ENCODE results near the gene DNAJC17. TPM values are rescaled to one million over a fixed set of nuclear protein-coding genes. Genes with fewer than 3 reads are reported as not detected.

The DNAJC17 gene
- total and polyA plus RNA-seq, 2 donors from 2014 or later, result 41.6 to 56.7 TPM

DNA sequence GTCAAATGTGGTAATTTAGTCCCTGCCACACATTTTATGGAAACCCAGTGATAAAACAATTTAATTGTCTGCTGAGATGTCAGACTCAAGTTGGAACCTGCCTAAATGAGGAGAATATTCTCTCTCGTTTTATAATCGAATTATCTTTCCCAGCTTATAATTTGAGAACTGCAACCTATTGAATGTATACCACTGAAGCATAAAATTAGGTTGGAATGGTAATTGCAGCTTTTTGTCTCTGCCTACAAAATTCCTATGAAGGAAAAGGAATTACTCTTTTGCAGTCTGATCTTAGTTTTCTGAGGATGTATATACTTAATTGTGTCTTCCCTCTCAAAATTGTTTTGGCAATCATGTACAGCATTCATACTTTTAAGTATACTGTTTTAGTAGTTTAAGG, 83.4 kb downstream of the DNAJC17 start:
- H3K9ac ChIP-seq (ENCODE audit: low read length in 3 of 3), result no peak overlapping the region
- no peak overlapping the region for H3K27ac ChIP-seq (ENCODE audit: low read depth in 2 of 2, low read length in 2 of 2)
- H3K4me1 ChIP-seq (ENCODE audit: control insufficient read depth in 2 of 3, insufficient read depth in 2 of 3, low read depth in 1 of 3, low read length in 3 of 3), result no peaks in the 10 kb centered on the region
- intact Hi-C loops (cut with DNase I), result no loop called here
- DNase-seq, result no peak
- H3K27me3 ChIP-seq (ENCODE audit: control insufficient read depth, insufficient read depth, low read length), result no peaks in the 10 kb centered on the region
- H3K9me3 ChIP-seq (ENCODE audit: control insufficient read depth in 2 of 3, insufficient read depth in 1 of 3, low read length in 3 of 3), result no peaks in the 10 kb centered on the region
- no peaks in the 10 kb centered on the region for H3K36me3 ChIP-seq (ENCODE audit: control insufficient read depth in 2 of 3, insufficient read depth in 3 of 3, low read length in 3 of 3)
- TF ChIP-seq CTCF (IDR thresholded peaks at IDR 0.05; ENCODE audit: borderline replicate concordance, extremely low read depth, insufficient read depth), result no peak
- H3K4me3 ChIP-seq (ENCODE audit: low read length in 3 of 3), result no peak overlapping the region
- FAIRE-seq, result no peak

DNA sequence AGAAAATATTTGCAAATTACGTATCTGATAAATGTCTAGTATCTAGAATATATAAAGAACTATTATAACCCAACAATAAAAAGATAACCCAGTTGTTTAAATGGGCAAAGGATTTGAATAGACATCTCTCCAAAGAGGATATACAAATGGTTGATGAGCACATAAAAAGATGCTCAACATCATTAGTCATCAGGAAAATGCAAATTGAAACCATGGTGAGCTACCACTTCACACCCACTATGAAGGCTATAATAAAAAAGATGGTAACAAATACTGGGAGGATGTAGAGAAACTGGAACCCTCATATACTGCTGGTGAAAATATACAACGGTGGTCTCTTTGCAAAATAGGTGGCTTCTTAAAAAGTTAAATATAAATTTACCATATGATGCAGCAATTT, 84.3 kb downstream of the DNAJC17 start:
- no peak overlapping the region for H3K9ac ChIP-seq (ENCODE audit: low read length in 3 of 3)
- no peak overlapping the region for H3K4me3 ChIP-seq (ENCODE audit: low read length in 3 of 3)
- H3K27me3 ChIP-seq (ENCODE audit: control insufficient read depth, insufficient read depth, low read length), result no peaks in the 10 kb centered on the region
- intact Hi-C loops (cut with DNase I), result no loop called here
- H3K36me3 ChIP-seq (ENCODE audit: control insufficient read depth in 2 of 3, insufficient read depth in 3 of 3, low read length in 3 of 3), result no peaks in the 10 kb centered on the region
- no peaks in the 10 kb centered on the region for H3K4me1 ChIP-seq (ENCODE audit: control insufficient read depth in 2 of 3, insufficient read depth in 2 of 3, low read depth in 1 of 3, low read length in 3 of 3)
- no peak overlapping the region for H3K27ac ChIP-seq (ENCODE audit: low read depth in 2 of 2, low read length in 2 of 2)
- no peak for FAIRE-seq
- no peaks in the 10 kb centered on the region for H3K9me3 ChIP-seq (ENCODE audit: control insufficient read depth in 2 of 3, insufficient read depth in 1 of 3, low read length in 3 of 3)
- no peak for TF ChIP-seq CTCF (IDR thresholded peaks at IDR 0.05; ENCODE audit: borderline replicate concordance, extremely low read depth, insufficient read depth)
- DNase-seq, result no peak

- FAIRE-seq (no peak), DNase-seq (no peak)
- H3K27me3 ChIP-seq (ENCODE audit: control insufficient read depth, insufficient read depth, low read length), result no peaks in the 10 kb centered on the region
- H3K36me3 ChIP-seq (ENCODE audit: control insufficient read depth in 2 of 3, insufficient read depth in 3 of 3, low read length in 3 of 3), result no peaks in the 10 kb centered on the region
- H3K9me3 ChIP-seq (ENCODE audit: control insufficient read depth in 2 of 3, insufficient read depth in 1 of 3, low read length in 3 of 3), result no peaks in the 10 kb centered on the region
- no peaks in the 10 kb centered on the region for H3K4me1 ChIP-seq (ENCODE audit: control insufficient read depth in 2 of 3, insufficient read depth in 2 of 3, low read depth in 1 of 3, low read length in 3 of 3)
- H3K9ac ChIP-seq (ENCODE audit: low read length in 3 of 3), result no peak overlapping the region
- no peak overlapping the region for H3K4me3 ChIP-seq (ENCODE audit: low read length in 3 of 3)
- intact Hi-C loops (cut with DNase I), result no loop called here
- no peak overlapping the region for H3K27ac ChIP-seq (ENCODE audit: low read depth in 2 of 2, low read length in 2 of 2)
- TF ChIP-seq CTCF (IDR thresholded peaks at IDR 0.05; ENCODE audit: borderline replicate concordance, extremely low read depth, insufficient read depth), result no peak
These were observed 84.9 kb downstream of the DNAJC17 start for GRCh38 chr15:40722354-40722753.

- FAIRE-seq, result no peak
- no peak for TF ChIP-seq CTCF (IDR thresholded peaks at IDR 0.05; ENCODE audit: borderline replicate concordance, extremely low read depth, insufficient read depth)
- H3K9me3 ChIP-seq (ENCODE audit: control insufficient read depth in 2 of 3, insufficient read depth in 1 of 3, low read length in 3 of 3), result no peaks in the 10 kb centered on the region
- no peak overlapping the region for H3K9ac ChIP-seq (ENCODE audit: low read length in 3 of 3)
- no peak overlapping the region for H3K4me3 ChIP-seq (ENCODE audit: low read length in 3 of 3)
- no peaks in the 10 kb centered on the region for H3K27me3 ChIP-seq (ENCODE audit: control insufficient read depth, insufficient read depth, low read length)
- intact Hi-C loops (cut with DNase I), result no loop called here
- H3K36me3 ChIP-seq (ENCODE audit: control insufficient read depth in 2 of 3, insufficient read depth in 3 of 3, low read length in 3 of 3), result no peaks in the 10 kb centered on the region
- no peak overlapping the region for H3K27ac ChIP-seq (ENCODE audit: low read depth in 2 of 2, low read length in 2 of 2)
- no peak for DNase-seq
- no peaks in the 10 kb centered on the region for H3K4me1 ChIP-seq (ENCODE audit: control insufficient read depth in 2 of 3, insufficient read depth in 2 of 3, low read depth in 1 of 3, low read length in 3 of 3)
These were observed 85.6 kb downstream of the DNAJC17 start for GRCh38 chr15:40721701-40722100.
